Epithelial cell of proximal tubule (primary cell): ENCODE results near the gene ADAMTS6. TPM values are rescaled to one million over a fixed set of nuclear protein-coding genes. Genes with fewer than 3 reads are reported as not detected.

ENCODE experiments used
- DNase-seq: peaks from one replicate; pipeline ENCODE4 v3.0.0-alpha.2; 2011; ENCODE audit warnings: low read depth
- H3K4me3 ChIP-seq: 2 replicates; pipeline ENCODE4 v1.5.1; 2011; ENCODE audit warnings: low read depth, mild to moderate bottlenecking, low read length
- total RNA-seq: library from RNA; depleted of rRNA; stranded (reverse); fragments of >200 nt; gene quantifications from 2 replicates; pipeline ENCODE4 v1.2.3, GENCODE V29; 2015
- TF ChIP-seq, protein P1 (sequence below): conservative IDR thresholded peaks from 2 replicates; pipeline ENCODE4 v1.5.1; 2012; ENCODE audit warnings: low read depth, mild to moderate bottlenecking, low read length

ADAMTS6 gene
- total RNA-seq, result 3.5 and 12.1 TPM in 2 replicates

- TF ChIP-seq, protein P1, sequence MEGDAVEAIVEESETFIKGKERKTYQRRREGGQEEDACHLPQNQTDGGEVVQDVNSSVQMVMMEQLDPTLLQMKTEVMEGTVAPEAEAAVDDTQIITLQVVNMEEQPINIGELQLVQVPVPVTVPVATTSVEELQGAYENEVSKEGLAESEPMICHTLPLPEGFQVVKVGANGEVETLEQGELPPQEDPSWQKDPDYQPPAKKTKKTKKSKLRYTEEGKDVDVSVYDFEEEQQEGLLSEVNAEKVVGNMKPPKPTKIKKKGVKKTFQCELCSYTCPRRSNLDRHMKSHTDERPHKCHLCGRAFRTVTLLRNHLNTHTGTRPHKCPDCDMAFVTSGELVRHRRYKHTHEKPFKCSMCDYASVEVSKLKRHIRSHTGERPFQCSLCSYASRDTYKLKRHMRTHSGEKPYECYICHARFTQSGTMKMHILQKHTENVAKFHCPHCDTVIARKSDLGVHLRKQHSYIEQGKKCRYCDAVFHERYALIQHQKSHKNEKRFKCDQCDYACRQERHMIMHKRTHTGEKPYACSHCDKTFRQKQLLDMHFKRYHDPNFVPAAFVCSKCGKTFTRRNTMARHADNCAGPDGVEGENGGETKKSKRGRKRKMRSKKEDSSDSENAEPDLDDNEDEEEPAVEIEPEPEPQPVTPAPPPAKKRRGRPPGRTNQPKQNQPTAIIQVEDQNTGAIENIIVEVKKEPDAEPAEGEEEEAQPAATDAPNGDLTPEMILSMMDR, result no peak
- peak within 1 kb of the TSS; percentile 63 for H3K4me3 ChIP-seq
- DNase-seq, result no peak
These were observed at the start of gene ADAMTS6 for GRCh38 chr5:65481635-65482295. ADAMTS6 (minus strand) TSS chr5:65481920; CDS start chr5:65473673, 8,247 bp downstream.

DNA sequence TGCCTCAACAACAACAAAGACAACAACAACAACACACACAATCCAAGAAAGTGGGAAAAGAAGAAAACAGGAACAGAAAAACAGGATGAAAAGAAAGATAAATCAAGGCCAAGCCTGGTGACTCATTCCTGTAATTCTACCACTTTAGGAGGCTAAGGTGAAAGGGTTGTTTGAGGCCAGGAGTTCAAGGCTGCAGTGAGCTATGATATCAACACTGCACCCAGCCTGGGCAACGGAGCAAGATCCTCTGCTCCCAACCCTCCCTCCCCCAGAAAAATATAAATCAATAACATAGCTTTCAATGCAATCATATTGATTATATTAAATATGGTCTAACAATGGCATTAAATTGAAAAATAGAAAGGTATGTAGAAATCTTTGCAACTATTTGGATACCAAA is 49.2 kb upstream of the ADAMTS6 start:
- TF ChIP-seq, protein P1, result no peak
- H3K4me3 ChIP-seq, result no peak overlapping the region
- DNase-seq, result no peak

DNA sequence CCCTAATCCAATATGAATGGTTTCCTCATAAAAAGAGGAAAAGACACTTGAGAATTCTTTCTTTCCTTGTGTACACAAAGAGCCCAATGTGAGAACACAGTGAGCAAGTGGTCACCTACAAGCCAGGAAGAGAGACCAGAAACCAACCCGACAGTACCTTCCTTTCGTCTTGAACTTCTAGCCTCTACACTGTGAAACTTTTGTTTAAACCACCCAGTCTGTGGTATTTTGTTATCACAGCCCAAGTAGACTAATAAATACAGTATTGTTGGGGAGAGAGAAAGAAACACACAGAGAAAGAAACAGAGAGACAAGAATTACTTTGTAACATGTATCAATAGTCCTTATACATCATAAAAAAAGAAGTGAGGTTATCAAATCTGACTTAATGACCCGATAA is 44.0 kb upstream of the ADAMTS6 start:
- TF ChIP-seq, protein P1, result no peak
- H3K4me3 ChIP-seq, result no peak overlapping the region
- DNase-seq, result no peak

- DNase-seq, result peak; percentile 22
- TF ChIP-seq, protein P1, result no peak
- no peak overlapping the region for H3K4me3 ChIP-seq
These were observed 30.6 kb upstream of the ADAMTS6 start for GRCh38 chr5:65512170-65512937.

GRCh38 chr5:65508978-65509377 is 27.3 kb upstream of the ADAMTS6 start:
- H3K4me3 ChIP-seq, result no peak overlapping the region
- TF ChIP-seq, protein P1, result no peak
- DNase-seq, result no peak

DNA sequence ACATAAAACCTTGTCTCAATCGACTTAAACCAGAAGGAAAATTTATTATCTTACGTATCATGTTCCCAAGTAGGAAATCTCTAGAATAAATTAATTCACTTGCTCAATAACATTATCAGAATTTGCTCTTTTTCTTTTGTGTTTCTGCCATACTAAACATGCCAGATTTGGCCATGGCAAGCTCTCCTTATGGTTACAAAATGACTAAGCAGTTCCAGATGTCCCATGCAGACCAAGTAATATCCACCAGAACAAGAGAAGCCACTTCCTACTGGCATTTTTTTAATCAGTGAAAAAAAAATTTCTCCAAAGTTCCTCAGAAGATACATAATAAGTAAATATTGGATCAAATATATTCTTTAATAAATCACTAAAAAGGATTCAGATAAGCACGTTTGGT is 25.2 kb upstream of the ADAMTS6 start:
- TF ChIP-seq, protein P1, result no peak
- no peak overlapping the region for H3K4me3 ChIP-seq
- DNase-seq, result no peak
